ENCODE measurements around the gene GPATCH1. TPM values are rescaled to one million over a fixed set of nuclear protein-coding genes. Genes with fewer than 3 reads are reported as not detected.
"Not testable (repeated sequence)": the region's sequence is repeated elsewhere in the genome, so short reads cannot be mapped to it uniquely, and the experiment has no call there.

The GPATCH1 gene
- total and polyA plus RNA-seq, 10 of the 15 experiments (the other 5 are each of a cell fraction or from before 2014, with no cell fraction given), result 4.5 to 9.6 (median 7.2) TPM

DNA sequence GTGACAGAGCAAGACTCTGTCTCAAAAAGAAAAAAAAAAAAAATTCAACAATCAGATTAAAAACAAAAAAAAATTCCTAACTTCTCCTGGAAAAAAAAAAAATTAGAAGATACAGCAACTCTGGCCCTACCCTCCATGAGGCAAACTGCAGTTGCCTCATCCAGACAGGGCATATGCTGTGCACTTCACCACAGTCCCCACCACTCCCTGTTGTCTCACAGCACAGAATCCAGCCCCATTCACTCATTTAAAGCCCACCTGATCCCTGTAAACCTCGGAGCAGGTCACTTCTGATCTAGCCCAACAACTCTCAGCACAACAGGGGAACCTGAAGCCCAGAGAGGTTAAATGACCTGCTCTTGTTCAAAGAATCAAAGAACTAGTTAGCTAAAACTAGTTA lies 41.2 kb upstream of the GPATCH1 start (continued):
- TF ChIP-seq, protein P1, sequence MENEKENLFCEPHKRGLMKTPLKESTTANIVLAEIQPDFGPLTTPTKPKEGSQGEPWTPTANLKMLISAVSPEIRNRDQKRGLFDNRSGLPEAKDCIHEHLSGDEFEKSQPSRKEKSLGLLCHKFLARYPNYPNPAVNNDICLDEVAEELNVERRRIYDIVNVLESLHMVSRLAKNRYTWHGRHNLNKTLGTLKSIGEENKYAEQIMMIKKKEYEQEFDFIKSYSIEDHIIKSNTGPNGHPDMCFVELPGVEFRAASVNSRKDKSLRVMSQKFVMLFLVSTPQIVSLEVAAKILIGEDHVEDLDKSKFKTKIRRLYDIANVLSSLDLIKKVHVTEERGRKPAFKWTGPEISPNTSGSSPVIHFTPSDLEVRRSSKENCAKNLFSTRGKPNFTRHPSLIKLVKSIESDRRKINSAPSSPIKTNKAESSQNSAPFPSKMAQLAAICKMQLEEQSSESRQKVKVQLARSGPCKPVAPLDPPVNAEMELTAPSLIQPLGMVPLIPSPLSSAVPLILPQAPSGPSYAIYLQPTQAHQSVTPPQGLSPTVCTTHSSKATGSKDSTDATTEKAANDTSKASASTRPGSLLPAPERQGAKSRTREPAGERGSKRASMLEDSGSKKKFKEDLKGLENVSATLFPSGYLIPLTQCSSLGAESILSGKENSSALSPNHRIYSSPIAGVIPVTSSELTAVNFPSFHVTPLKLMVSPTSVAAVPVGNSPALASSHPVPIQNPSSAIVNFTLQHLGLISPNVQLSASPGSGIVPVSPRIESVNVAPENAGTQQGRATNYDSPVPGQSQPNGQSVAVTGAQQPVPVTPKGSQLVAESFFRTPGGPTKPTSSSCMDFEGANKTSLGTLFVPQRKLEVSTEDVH (IDR thresholded peaks at IDR 0.05; ENCODE audit: low read depth, partially characterized antibody), result no peak
- TF ChIP-seq JUND (IDR thresholded peaks at IDR 0.05; ENCODE audit: low read depth, low read length) (no peak), RFX5 (IDR thresholded peaks at IDR 0.05; ENCODE audit: low read depth, low read length) (no peak), YBX1 (IDR thresholded peaks at IDR 0.05) (no peak)
- TF ChIP-seq, protein P2, sequence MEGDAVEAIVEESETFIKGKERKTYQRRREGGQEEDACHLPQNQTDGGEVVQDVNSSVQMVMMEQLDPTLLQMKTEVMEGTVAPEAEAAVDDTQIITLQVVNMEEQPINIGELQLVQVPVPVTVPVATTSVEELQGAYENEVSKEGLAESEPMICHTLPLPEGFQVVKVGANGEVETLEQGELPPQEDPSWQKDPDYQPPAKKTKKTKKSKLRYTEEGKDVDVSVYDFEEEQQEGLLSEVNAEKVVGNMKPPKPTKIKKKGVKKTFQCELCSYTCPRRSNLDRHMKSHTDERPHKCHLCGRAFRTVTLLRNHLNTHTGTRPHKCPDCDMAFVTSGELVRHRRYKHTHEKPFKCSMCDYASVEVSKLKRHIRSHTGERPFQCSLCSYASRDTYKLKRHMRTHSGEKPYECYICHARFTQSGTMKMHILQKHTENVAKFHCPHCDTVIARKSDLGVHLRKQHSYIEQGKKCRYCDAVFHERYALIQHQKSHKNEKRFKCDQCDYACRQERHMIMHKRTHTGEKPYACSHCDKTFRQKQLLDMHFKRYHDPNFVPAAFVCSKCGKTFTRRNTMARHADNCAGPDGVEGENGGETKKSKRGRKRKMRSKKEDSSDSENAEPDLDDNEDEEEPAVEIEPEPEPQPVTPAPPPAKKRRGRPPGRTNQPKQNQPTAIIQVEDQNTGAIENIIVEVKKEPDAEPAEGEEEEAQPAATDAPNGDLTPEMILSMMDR (IDR thresholded peaks at IDR 0.05 in 2 of 3, conservative IDR thresholded peaks at IDR 0.05 in 1 of 3; ENCODE audit: control insufficient read depth in 2 of 3, extremely low read depth in 1 of 3, insufficient read depth in 1 of 3, low read depth in 3 of 3, low read length in 3 of 3), result no peak

DNA sequence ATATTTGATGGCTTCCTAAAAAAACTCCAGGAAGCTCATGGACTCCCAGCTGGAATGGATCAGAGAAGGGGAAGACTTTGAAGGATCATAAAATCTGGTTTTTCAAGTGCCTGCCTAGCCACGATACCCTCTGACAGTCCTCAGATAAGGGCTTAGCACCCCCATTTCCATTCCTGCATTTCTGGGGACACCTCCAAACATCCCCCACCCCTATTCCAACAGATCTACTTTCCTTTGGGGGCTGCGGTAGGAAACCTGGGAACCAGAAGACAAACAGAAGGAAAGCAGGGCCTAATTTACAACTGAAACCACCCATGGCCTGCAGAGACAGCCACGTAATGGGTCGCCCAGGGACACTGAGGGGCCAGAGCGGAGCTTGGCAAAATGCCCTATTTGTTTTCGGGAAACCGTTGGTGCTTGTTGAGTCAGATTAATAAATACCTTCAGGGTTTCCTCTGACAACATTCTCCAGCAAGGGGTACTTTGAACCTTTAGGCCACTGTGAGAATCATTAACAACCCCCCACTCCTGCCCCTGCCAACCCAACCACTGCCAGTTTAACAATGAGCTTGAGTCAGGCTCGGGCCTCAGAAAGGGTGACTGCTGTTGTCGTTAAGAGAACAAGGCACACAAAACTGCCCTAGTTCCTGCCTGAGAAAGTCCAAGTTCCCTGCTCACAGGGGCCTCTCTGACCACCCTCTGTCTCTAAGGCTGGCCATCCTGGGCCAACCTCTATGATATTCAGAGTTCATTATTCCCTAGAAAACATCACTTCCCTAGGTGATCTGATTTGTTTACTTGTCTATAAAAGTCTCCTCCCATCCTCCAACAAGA lies 39.8 kb upstream of the GPATCH1 start:
- Histone ChIP-seq H4K20me1 (ENCODE audit: control insufficient read depth, insufficient read depth) (no peaks in the 10 kb centered on the region), H3K79me2 (ENCODE audit: control insufficient read depth, insufficient read depth, low read length) (no peaks in the 10 kb centered on the region), H3K4me3 (no peak overlapping the region), H3K9me3 (replicated peaks; ENCODE audit: control insufficient read depth, insufficient read depth, low read length) (no peaks in the 10 kb centered on the region), H3K4me1 (ENCODE audit: control insufficient read depth, insufficient read depth, low read length) (no peaks in the 10 kb centered on the region), H2AFZ (ENCODE audit: control insufficient read depth, low read depth, low read length) (no peak overlapping the region), H3K27ac (ENCODE audit: control insufficient read depth, insufficient read depth) (no peak overlapping the region), H3K36me3 (ENCODE audit: control insufficient read depth in 2 of 2, insufficient read depth in 2 of 2, low read length in 1 of 2) (no peaks in the 10 kb centered on the region), H3K4me2 (ENCODE audit: control insufficient read depth, insufficient read depth) (no peak overlapping the region), H3K27me3 (replicated peaks in 1 of 2; ENCODE audit: control insufficient read depth in 2 of 2, insufficient read depth in 2 of 2, low read length in 1 of 2) (no peaks in the 10 kb centered on the region), H3K9ac (ENCODE audit: control insufficient read depth, insufficient read depth, low read length) (no peak overlapping the region)
- 62% methylated on average over 9 of the region's 9 CpGs for WGBS (ENCODE audit: insufficient coverage, insufficient replicate concordance, low lambda C conversion rate, missing lambda C conversion rate)
- RAD21 ChIA-PET (ENCODE audit: unreplicated experiment), result no interaction called here
- POLR2A ChIA-PET, result no interaction called here
- BruUV-seq (replicated peaks), result no TSS peak
- ATAC-seq (no peak), FAIRE-seq (no peak), DNase-seq (ENCODE audit: low read depth, low spot score) (peak; percentile 37)
- CTCF ChIA-PET, result no interaction called here
- TF ChIP-seq, protein P3, sequence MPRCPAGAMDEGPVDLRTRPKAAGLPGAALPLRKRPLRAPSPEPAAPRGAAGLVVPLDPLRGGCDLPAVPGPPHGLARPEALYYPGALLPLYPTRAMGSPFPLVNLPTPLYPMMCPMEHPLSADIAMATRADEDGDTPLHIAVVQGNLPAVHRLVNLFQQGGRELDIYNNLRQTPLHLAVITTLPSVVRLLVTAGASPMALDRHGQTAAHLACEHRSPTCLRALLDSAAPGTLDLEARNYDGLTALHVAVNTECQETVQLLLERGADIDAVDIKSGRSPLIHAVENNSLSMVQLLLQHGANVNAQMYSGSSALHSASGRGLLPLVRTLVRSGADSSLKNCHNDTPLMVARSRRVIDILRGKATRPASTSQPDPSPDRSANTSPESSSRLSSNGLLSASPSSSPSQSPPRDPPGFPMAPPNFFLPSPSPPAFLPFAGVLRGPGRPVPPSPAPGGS (IDR thresholded peaks at IDR 0.05; ENCODE audit: borderline replicate concordance, insufficient read depth, low read depth, low read length, poor library complexity, severe bottlenecking), result no peak
- TF ChIP-seq CHD2 (IDR thresholded peaks at IDR 0.05; ENCODE audit: borderline replicate concordance, low read depth, low read length), result no peak
- no peak for TF ChIP-seq MEF2A (IDR thresholded peaks at IDR 0.05; ENCODE audit: insufficient read depth, low read depth, low read length)
- in situ Hi-C loops (cut with MboI) (no loop called here), intact Hi-C loops (cut with micrococcal nuclease; ENCODE audit: unreplicated experiment) (no loop called here)
- SMC1A ChIA-PET (ENCODE audit: uncharacterized antibody, unreplicated experiment), result no interaction called here

DNA sequence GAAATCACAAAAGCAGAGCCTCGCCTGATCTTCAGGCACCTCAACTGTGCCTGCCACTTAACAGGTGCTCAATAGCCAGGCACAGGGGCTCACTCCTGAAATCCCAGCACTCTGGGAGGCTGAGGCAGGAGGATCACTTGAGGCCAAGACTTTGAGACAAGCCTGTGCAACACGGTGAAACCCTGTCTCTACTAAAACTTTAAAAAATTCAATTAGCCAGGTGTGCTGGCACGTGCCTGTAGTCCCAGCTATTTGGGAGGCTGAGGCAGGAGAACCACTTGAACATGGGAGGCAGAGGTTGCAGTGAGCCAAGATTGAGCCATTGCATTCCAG lies 39.2 kb upstream of the GPATCH1 start:
- SMC1A ChIA-PET (ENCODE audit: uncharacterized antibody, unreplicated experiment); H3K9me3 ChIP-seq (replicated peaks; ENCODE audit: control insufficient read depth, insufficient read depth, low read length); RAD21 ChIA-PET (ENCODE audit: unreplicated experiment); H3K27ac ChIP-seq (ENCODE audit: control insufficient read depth, insufficient read depth); intact Hi-C loops (cut with micrococcal nuclease; ENCODE audit: unreplicated experiment); in situ Hi-C loops (cut with MboI); DNase-seq (ENCODE audit: low read depth, low spot score); H3K79me2 ChIP-seq (ENCODE audit: control insufficient read depth, insufficient read depth, low read length); CTCF ChIA-PET; ATAC-seq; H4K20me1 ChIP-seq (ENCODE audit: control insufficient read depth, insufficient read depth); POLR2A ChIA-PET; FAIRE-seq; H3K4me1 ChIP-seq (ENCODE audit: control insufficient read depth, insufficient read depth, low read length); BruUV-seq (replicated peaks); H3K27me3 ChIP-seq (replicated peaks in 1 of 2; ENCODE audit: control insufficient read depth in 2 of 2, insufficient read depth in 2 of 2, low read length in 1 of 2); H2AFZ ChIP-seq (ENCODE audit: control insufficient read depth, low read depth, low read length); H3K4me2 ChIP-seq (ENCODE audit: control insufficient read depth, insufficient read depth); H3K4me3 ChIP-seq; H3K9ac ChIP-seq (ENCODE audit: control insufficient read depth, insufficient read depth, low read length); H3K36me3 ChIP-seq (ENCODE audit: control insufficient read depth in 2 of 2, insufficient read depth in 2 of 2, low read length in 1 of 2): not testable (repeated sequence)
- 40% methylated on average over 3 of the region's 3 CpGs for WGBS (ENCODE audit: insufficient coverage, insufficient replicate concordance, low lambda C conversion rate, missing lambda C conversion rate)
